Measurements from ENCODE around the gene CACNA2D2. TPM values are rescaled to one million over a fixed set of nuclear protein-coding genes. Genes with fewer than 3 reads are reported as not detected.

Gene CACNA2D2
- total and polyA plus RNA-seq, 4 donors, result 0.75 to 3.2 (median 2.2) TPM

DNA sequence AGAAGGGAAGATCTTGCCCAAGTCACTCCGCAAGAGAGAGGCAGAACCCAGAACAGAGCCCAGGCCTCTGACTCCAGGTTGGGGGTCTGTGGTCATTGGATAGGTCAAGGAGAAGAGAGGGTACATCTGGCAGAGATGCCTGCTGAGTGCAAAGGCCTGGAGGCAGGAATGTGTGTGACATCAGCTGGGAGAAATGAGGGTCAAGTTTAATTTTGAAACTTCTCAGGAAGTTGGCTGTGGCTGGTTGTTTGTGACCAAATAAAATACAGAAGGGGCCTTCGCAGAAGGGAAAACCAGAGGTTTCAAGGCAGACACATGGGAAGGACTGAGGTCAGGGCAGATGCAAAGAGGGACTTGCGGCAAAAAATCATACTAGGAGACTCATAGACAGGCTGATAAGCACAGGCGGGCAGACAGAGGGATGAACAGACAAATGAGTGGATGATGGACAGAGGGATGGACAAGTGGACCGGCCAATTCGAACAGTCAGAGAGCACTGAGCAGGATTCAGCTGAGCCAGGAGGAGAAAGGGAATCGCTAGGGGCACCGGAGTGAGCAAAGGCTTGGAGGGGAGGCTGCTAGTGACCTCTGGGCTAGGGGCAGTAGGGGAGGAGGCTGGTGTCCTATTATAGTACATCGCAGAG lies 28.8 kb upstream of the CACNA2D2 start:
- Histone ChIP-seq H3K27ac (ENCODE audit: low read depth in 1 of 2, low read length in 2 of 2) (no peak overlapping the region), H3K27me3 (ENCODE audit: control insufficient read depth in 1 of 2, insufficient read depth in 2 of 2, low read length in 1 of 2) (no peaks in the 10 kb centered on the region)

DNA sequence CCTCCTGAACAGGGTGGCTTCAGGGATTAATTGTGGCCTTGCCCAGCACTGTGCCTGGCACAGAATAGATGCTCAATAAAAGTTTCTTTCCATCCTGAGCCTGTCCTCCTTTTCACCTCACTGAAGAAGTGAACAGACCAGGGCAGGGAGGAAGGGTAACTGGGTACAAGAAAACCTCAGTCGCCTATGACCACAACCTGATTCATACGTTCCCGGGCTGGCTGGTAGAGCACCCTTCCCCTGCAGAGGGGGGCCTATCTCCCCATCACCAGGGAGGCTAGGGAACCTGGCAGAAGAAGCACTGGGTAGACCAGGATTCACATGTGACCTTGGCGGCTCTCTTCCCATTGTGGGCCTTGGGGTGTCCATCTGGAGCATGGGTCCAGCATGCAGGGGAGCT lies 27.8 kb upstream of the CACNA2D2 start:
- no peaks in the 10 kb centered on the region for H3K27me3 ChIP-seq (ENCODE audit: control insufficient read depth in 1 of 2, insufficient read depth in 2 of 2, low read length in 1 of 2)
- no peaks in the 10 kb centered on the region for H3K4me1 ChIP-seq (ENCODE audit: control insufficient read depth in 1 of 2, insufficient read depth in 2 of 2, low read length in 2 of 2)
- DNase-seq, result no peak
- no peak overlapping the region for H3K4me3 ChIP-seq (ENCODE audit: low read length in 2 of 2)
- ATAC-seq (ENCODE audit: low FRiP score), result no peak
- no peak overlapping the region for H3K27ac ChIP-seq (ENCODE audit: low read depth in 1 of 2, low read length in 2 of 2)
- no peaks in the 10 kb centered on the region for H3K36me3 ChIP-seq (ENCODE audit: control insufficient read depth in 1 of 2, insufficient read depth in 2 of 2, low read length in 1 of 2)
- intact Hi-C loops (cut with DNase I), result no loop called here
- no peaks in the 10 kb centered on the region for H3K9me3 ChIP-seq (ENCODE audit: control insufficient read depth, low read length)
- 95% methylated on average over 4 of the region's 4 CpGs for WGBS, 2 donors

More for the DNA sequence above, 28.8 kb upstream of the CACNA2D2 start:
- ATAC-seq (ENCODE audit: low FRiP score) (no peak), DNase-seq (no peak)
- intact Hi-C loops (cut with DNase I), result no loop called here
- Histone ChIP-seq H3K4me3 (ENCODE audit: low read length in 2 of 2) (no peak overlapping the region), H3K9me3 (ENCODE audit: control insufficient read depth, low read length) (no peaks in the 10 kb centered on the region), H3K36me3 (ENCODE audit: control insufficient read depth in 1 of 2, insufficient read depth in 2 of 2, low read length in 1 of 2) (no peaks in the 10 kb centered on the region), H3K4me1 (ENCODE audit: control insufficient read depth in 1 of 2, insufficient read depth in 2 of 2, low read length in 2 of 2) (no peaks in the 10 kb centered on the region)
- 77 to 78% methylated on average over 9 of the region's 9 CpGs for WGBS, 2 donors

DNA sequence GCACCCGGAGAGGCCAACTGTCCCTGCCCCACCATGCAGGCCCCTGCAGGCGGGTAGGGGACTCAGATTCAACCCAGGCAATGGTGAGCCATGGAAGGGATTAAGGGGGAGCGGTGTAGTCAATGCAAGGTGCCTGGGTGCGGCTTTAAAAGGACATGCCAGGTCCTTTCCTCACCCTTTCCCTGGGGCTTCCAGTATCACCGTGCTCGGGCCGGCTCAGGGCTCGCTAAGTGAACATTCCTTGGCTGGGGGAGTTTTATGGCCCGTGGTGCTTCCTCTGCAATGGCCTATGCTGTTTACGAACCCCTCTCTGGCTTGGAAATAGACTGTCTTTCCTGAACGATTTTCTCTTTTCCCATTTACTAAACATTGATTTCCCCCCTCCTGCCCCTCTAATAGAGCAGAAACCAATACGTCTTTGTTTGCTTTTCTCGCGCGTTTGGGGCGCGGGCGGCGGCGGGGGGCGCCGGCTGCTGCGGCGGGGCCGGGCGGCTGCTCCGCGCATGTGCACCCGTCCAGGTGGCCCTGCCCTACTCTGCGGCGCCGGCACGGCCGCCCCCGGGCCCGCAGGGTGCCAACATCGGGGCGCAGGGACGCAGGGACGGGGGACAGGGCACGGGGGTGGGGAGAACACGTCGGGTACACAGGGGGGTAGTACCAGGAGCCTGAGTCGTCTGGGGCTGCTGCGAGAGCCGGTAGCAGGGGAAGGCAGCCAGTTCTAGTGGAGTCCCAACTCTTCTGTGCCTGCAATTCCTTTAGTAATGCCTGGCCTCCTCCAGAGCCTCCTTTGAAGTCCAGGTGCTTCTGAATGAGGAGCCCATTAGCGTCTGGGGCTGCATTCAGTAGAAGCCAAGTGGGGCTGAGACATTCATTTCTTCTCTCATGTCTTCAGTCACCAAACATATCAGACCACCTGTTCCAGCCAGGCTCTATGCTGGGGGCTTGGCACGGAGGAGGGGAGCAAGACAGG lies 26.9 kb upstream of the CACNA2D2 start:
- H3K9me3 ChIP-seq (ENCODE audit: control insufficient read depth, low read length), result no peaks in the 10 kb centered on the region
- ATAC-seq (ENCODE audit: low FRiP score), result no peak
- DNase-seq, result no peak
- H3K4me1 ChIP-seq (ENCODE audit: control insufficient read depth in 1 of 2, insufficient read depth in 2 of 2, low read length in 2 of 2), result no peaks in the 10 kb centered on the region
- H3K27ac ChIP-seq (ENCODE audit: low read depth in 1 of 2, low read length in 2 of 2), result no peak overlapping the region
- intact Hi-C loops (cut with DNase I), result no loop called here
- 16 to 18% methylated on average over 43 to 48 of the region's 48 CpGs for WGBS, 2 donors
- no peaks in the 10 kb centered on the region for H3K36me3 ChIP-seq (ENCODE audit: control insufficient read depth in 1 of 2, insufficient read depth in 2 of 2, low read length in 1 of 2)
- no peak overlapping the region for H3K4me3 ChIP-seq (ENCODE audit: low read length in 2 of 2)
- H3K27me3 ChIP-seq (ENCODE audit: control insufficient read depth in 1 of 2, insufficient read depth in 2 of 2, low read length in 1 of 2), result no peaks in the 10 kb centered on the region

DNA sequence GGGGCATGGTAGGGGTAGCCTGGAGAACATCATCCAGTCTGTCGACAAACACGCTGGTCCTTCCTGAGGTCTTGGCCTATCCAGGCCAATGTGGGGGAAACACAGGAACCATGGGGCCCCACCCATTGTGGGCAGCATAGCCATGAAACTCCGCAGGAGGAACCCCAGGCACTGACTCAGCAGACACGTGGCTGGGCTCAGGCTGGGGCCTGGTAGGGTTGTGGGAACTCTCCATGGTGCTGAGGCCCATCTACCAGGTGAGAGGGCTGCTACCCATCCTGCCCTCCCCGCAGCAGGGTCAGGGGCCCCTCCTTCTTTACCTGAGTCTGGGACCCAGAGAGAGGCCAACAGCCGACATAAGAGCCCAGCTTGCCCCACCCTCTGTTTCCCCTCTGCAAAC lies 22.6 kb upstream of the CACNA2D2 start:
- H3K36me3 ChIP-seq (ENCODE audit: control insufficient read depth in 1 of 2, insufficient read depth in 2 of 2, low read length in 1 of 2), result no peaks in the 10 kb centered on the region
- DNase-seq (peak in 1 of 2 donors; percentile 81), ATAC-seq (ENCODE audit: low FRiP score) (no peak)
- 47 to 52% methylated on average over 6 of the region's 6 CpGs for WGBS, 2 donors
- no peaks in the 10 kb centered on the region for H3K4me1 ChIP-seq (ENCODE audit: control insufficient read depth in 1 of 2, insufficient read depth in 2 of 2, low read length in 2 of 2)
- intact Hi-C loops (cut with DNase I), result no loop called here
- no peak overlapping the region for H3K4me3 ChIP-seq (ENCODE audit: low read length in 2 of 2)
- H3K27me3 ChIP-seq (ENCODE audit: control insufficient read depth in 1 of 2, insufficient read depth in 2 of 2, low read length in 1 of 2), result no peaks in the 10 kb centered on the region
- H3K9me3 ChIP-seq (ENCODE audit: control insufficient read depth, low read length), result no peaks in the 10 kb centered on the region
- H3K27ac ChIP-seq (ENCODE audit: low read depth in 1 of 2, low read length in 2 of 2), result no peak overlapping the region

DNA sequence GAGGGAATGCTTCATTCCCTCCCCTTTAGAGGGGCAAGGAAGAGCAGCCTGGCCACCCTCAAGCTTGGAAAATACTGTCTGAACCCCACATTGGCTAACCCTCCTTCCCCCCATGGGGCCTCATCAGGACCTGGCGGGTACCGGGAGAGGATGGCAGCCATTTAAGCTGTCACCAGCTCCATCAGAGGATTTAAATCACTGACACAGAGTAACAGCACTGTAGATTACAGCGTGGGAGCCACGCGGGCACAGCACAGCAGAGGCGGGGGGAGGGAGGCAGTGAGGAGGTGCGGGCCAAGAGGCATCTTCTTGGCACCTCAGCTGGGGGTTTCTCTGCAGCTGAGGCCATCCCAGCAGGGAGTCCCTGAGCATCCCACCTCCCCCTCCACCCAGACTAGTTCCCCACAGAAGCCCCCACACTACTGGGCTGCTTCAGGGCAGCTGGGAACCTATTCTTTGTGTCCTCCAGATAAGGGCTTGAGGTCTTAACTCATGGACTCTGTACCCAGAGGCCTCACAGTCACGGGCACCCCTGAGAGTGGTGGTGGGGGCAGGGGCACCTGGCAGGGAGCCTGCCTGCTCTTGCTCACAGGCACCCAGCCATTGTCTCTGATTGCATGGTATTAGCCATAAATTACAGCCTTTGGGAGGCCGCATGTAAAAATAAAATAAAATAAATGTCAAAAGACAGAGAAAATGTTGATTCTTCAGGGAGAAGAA lies 21.9 kb upstream of the CACNA2D2 start:
- WGBS, 2 donors, result 68 to 73% methylated on average over 9 of the region's 9 CpGs
- H3K4me3 ChIP-seq (ENCODE audit: low read length in 2 of 2), result no peak overlapping the region
- H3K9me3 ChIP-seq (ENCODE audit: control insufficient read depth, low read length), result no peaks in the 10 kb centered on the region
- intact Hi-C loops (cut with DNase I), result no loop called here
- no peaks in the 10 kb centered on the region for H3K4me1 ChIP-seq (ENCODE audit: control insufficient read depth in 1 of 2, insufficient read depth in 2 of 2, low read length in 2 of 2)
- ATAC-seq (ENCODE audit: low FRiP score) (no peak), DNase-seq (no peak)
- H3K27me3 ChIP-seq (ENCODE audit: control insufficient read depth in 1 of 2, insufficient read depth in 2 of 2, low read length in 1 of 2), result no peaks in the 10 kb centered on the region
- H3K27ac ChIP-seq (ENCODE audit: low read depth in 1 of 2, low read length in 2 of 2), result no peak overlapping the region
- H3K36me3 ChIP-seq (ENCODE audit: control insufficient read depth in 1 of 2, insufficient read depth in 2 of 2, low read length in 1 of 2), result no peaks in the 10 kb centered on the region

DNA sequence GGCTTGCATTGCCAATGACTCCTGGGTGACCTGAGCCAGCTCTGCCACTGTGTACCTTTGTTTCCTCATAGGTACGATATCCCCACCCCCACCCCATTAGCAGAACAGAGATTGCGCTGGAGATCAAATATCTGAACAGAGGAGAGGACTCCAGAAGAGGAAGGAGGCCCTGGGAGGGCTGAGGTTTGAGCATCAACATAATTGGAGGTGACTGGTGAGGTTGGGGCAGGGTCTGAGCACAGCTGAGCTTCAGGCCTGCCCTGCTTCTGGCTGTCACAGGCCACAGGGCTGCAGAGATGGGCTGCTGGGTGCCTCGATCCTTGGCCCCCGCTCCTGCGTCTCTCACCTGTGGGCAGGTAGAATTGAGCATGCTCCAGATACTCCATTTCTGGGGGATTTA lies 21.3 kb upstream of the CACNA2D2 start:
- no peak for DNase-seq
- Histone ChIP-seq H3K27ac (ENCODE audit: low read depth in 1 of 2, low read length in 2 of 2) (no peak overlapping the region), H3K9me3 (ENCODE audit: control insufficient read depth, low read length) (no peaks in the 10 kb centered on the region), H3K4me3 (ENCODE audit: low read length in 2 of 2) (no peak overlapping the region), H3K27me3 (ENCODE audit: control insufficient read depth in 1 of 2, insufficient read depth in 2 of 2, low read length in 1 of 2) (no peaks in the 10 kb centered on the region), H3K36me3 (ENCODE audit: control insufficient read depth in 1 of 2, insufficient read depth in 2 of 2, low read length in 1 of 2) (no peaks in the 10 kb centered on the region), H3K4me1 (ENCODE audit: control insufficient read depth in 1 of 2, insufficient read depth in 2 of 2, low read length in 2 of 2) (no peaks in the 10 kb centered on the region)
- intact Hi-C loops (cut with DNase I), result no loop called here
- WGBS, 2 donors, result 88 to 90% methylated on average over 5 of the region's 5 CpGs
- no peak for ATAC-seq (ENCODE audit: low FRiP score)

DNA sequence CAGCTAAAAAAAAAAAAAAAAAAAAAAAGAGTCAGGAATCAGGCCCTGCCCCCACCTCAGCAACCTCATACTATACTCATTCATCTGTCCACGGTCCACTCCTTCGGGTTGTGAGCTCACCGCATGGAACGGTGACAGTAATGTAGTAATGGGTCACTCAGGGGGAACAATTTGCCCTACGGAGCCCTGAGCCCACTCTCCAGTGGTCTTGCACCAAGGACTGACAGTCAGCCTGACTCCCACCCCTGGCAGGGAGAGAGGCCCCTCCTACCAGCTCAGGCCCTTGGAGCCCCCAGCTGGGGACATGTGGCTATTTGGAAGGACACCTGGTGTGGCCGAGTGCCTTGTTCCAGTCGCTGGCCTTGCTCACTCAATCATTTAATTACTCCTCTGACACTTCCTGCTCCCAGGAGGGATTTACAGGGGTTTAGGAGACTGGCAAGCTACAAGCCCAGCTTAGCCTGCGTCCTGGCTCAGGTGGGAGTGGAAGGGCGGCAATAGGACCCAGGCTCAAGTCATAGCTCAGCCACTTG lies 19.9 kb upstream of the CACNA2D2 start:
- Histone ChIP-seq H3K36me3 (ENCODE audit: control insufficient read depth in 1 of 2, insufficient read depth in 2 of 2, low read length in 1 of 2) (no peaks in the 10 kb centered on the region), H3K9me3 (ENCODE audit: control insufficient read depth, low read length) (no peaks in the 10 kb centered on the region), H3K4me1 (ENCODE audit: control insufficient read depth in 1 of 2, insufficient read depth in 2 of 2, low read length in 2 of 2) (no peaks in the 10 kb centered on the region), H3K27me3 (ENCODE audit: control insufficient read depth in 1 of 2, insufficient read depth in 2 of 2, low read length in 1 of 2) (no peaks in the 10 kb centered on the region), H3K27ac (ENCODE audit: low read depth in 1 of 2, low read length in 2 of 2) (no peak overlapping the region), H3K4me3 (ENCODE audit: low read length in 2 of 2) (no peak overlapping the region)
- WGBS, 2 donors, result 72 to 74% methylated on average over 9 of the region's 9 CpGs
- intact Hi-C loops (cut with DNase I), result no loop called here
- no peak for ATAC-seq (ENCODE audit: low FRiP score)
- no peak for DNase-seq

DNA sequence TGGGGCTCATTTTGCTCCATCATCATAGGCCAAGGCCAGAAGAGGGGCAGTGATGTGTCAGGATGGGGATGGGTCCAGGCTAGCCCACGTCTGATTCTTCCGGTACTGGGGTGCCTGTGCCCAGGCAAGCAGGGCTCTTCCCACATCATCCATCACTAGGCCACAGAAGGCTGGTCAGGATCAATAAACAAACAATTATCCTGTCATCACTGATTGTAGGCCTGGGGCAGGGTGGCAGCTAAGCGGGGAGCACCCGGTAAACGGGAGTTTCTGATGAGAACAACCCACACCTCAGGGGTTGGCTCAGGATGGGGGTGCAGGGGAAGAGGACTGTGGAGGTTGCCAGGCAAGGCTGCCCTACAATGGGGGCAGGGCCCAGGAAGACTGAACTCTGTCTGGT lies 18.1 kb upstream of the CACNA2D2 start:
- H3K27ac ChIP-seq (ENCODE audit: low read depth in 1 of 2, low read length in 2 of 2), result no peak overlapping the region
- H3K4me1 ChIP-seq (ENCODE audit: control insufficient read depth in 1 of 2, insufficient read depth in 2 of 2, low read length in 2 of 2), result no peaks in the 10 kb centered on the region
- no peak for DNase-seq
- 80 to 81% methylated on average over 5 of the region's 5 CpGs for WGBS, 2 donors
- no peaks in the 10 kb centered on the region for H3K9me3 ChIP-seq (ENCODE audit: control insufficient read depth, low read length)
- no peaks in the 10 kb centered on the region for H3K36me3 ChIP-seq (ENCODE audit: control insufficient read depth in 1 of 2, insufficient read depth in 2 of 2, low read length in 1 of 2)
- H3K27me3 ChIP-seq (ENCODE audit: control insufficient read depth in 1 of 2, insufficient read depth in 2 of 2, low read length in 1 of 2), result no peaks in the 10 kb centered on the region
- intact Hi-C loops (cut with DNase I), result no loop called here
- ATAC-seq (ENCODE audit: low FRiP score), result no peak
- H3K4me3 ChIP-seq (ENCODE audit: low read length in 2 of 2), result no peak overlapping the region
